RWPE2 (cell line): ENCODE measurements around the gene CABCOCO1.
A peak's percentile ranks its signal among the peaks of the same experiment; 100 is the strongest.

Experiments
- ATAC-seq: fragments of 200-7000 bp; cut with Tn5 transposase; 3 replicates; pipeline ENCODE4 v1.9.1; 2021; ENCODE audit warnings: low read depth
- DNase-seq: peaks from one replicate; pipeline ENCODE4 v3.0.0-alpha.2; 2020; ENCODE audit warnings: low spot score
- H3K27ac ChIP-seq: fragments of 450-650 bp; 2 replicates; pipeline ENCODE4 v1.5.1; 2017; ENCODE audit warnings: mild to moderate bottlenecking; ENCODE audit not compliant: poor library complexity, severe bottlenecking
- H3K27me3 ChIP-seq: fragments of 250-450 bp; sonication (Bioruptor Pico); 2 replicates; pipeline ENCODE4 v1.5.1; 2021; ENCODE audit warnings: mild to moderate bottlenecking, moderate library complexity; ENCODE audit not compliant: insufficient read depth, poor library complexity, severe bottlenecking
- H3K36me3 ChIP-seq: fragments of 250-450 bp; sonication (Bioruptor Pico); 2 replicates; pipeline ENCODE4 v1.5.1; 2020; ENCODE audit warnings: low read depth, mild to moderate bottlenecking, moderate library complexity
- H3K4me1 ChIP-seq: fragments of 250-450 bp; sonication (Bioruptor Pico); 2 replicates; pipeline ENCODE4 v1.5.1; 2021; ENCODE audit warnings: mild to moderate bottlenecking, moderate library complexity; ENCODE audit not compliant: insufficient read depth, poor library complexity, severe bottlenecking
- H3K4me3 ChIP-seq: fragments of 250-450 bp; sonication (Bioruptor Pico); 2 replicates; pipeline ENCODE4 v1.5.1; 2021; ENCODE audit warnings: mild to moderate bottlenecking, moderate library complexity; ENCODE audit not compliant: severe bottlenecking
- H3K9me3 ChIP-seq: fragments of 250-450 bp; sonication (Bioruptor Pico); 2 replicates; pipeline ENCODE4 v1.5.1; 2021; ENCODE audit warnings: mild to moderate bottlenecking, moderate library complexity; ENCODE audit not compliant: severe bottlenecking
- CTCF ChIP-seq: fragments of 450-650 bp; IDR thresholded peaks from one replicate; pipeline ENCODE4 v1.5.1; 2017; ENCODE audit warnings: mild to moderate bottlenecking, moderate library complexity; ENCODE audit not compliant: poor library complexity, severe bottlenecking

Gene CABCOCO1

GRCh38 chr10:61669161-61669725 is 6.5 kb downstream of the CABCOCO1 start:
- Histone ChIP-seq H3K27me3 (no peaks in the 10 kb centered on the region), H3K4me3 (no peak overlapping the region), H3K9me3 (no peaks in the 10 kb centered on the region), H3K36me3 (no peaks in the 10 kb centered on the region), H3K27ac (no peak overlapping the region), H3K4me1 (no peaks in the 10 kb centered on the region)
- peak; percentile 17 for TF ChIP-seq CTCF
- DNase-seq = no peak
- no peak for ATAC-seq

GRCh38 chr10:61669849-61670248 is 7.1 kb downstream of the CABCOCO1 start:
- Histone ChIP-seq H3K4me1 (no peaks in the 10 kb centered on the region), H3K36me3 (no peaks in the 10 kb centered on the region), H3K27ac (no peak overlapping the region), H3K27me3 (no peaks in the 10 kb centered on the region), H3K4me3 (no peak overlapping the region), H3K9me3 (no peaks in the 10 kb centered on the region)
- ATAC-seq = no peak
- TF ChIP-seq CTCF = no peak
- DNase-seq = no peak

- no peak for TF ChIP-seq CTCF
- no peak overlapping the region for H3K27ac ChIP-seq
- no peaks in the 10 kb centered on the region for H3K4me1 ChIP-seq
- DNase-seq (no peak), ATAC-seq (no peak)
- no peaks in the 10 kb centered on the region for H3K36me3 ChIP-seq
- H3K9me3 ChIP-seq = no peaks in the 10 kb centered on the region
- H3K27me3 ChIP-seq = no peaks in the 10 kb centered on the region
- H3K4me3 ChIP-seq = no peak overlapping the region
These were observed 10.6 kb downstream of the CABCOCO1 start for GRCh38 chr10:61673360-61673759.

GRCh38 chr10:61682323-61682722 is 19.6 kb downstream of the CABCOCO1 start:
- Histone ChIP-seq H3K9me3 (no peaks in the 10 kb centered on the region), H3K36me3 (no peaks in the 10 kb centered on the region), H3K27me3 (no peaks in the 10 kb centered on the region), H3K27ac (no peak overlapping the region), H3K4me3 (no peak overlapping the region), H3K4me1 (no peaks in the 10 kb centered on the region)
- peak; percentile 58; the same call in 1 of the 3 replicates for ATAC-seq
- peak; percentile 5 for TF ChIP-seq CTCF
- no peak for DNase-seq

GRCh38 chr10:61683319-61683718 is 20.6 kb downstream of the CABCOCO1 start:
- ATAC-seq (no peak), DNase-seq (no peak)
- Histone ChIP-seq H3K27ac (no peak overlapping the region), H3K36me3 (no peaks in the 10 kb centered on the region), H3K4me1 (no peaks in the 10 kb centered on the region), H3K4me3 (no peak overlapping the region), H3K9me3 (no peaks in the 10 kb centered on the region), H3K27me3 (no peaks in the 10 kb centered on the region)
- no peak for TF ChIP-seq CTCF
